Ovary (tissue), 3 donors: ENCODE results near the gene MAPK10.

Experiments
- CTCF ChIP-seq, 3 donors: fragments of 450-650 bp in 2 of 3; fragments of 200-600 bp in 1 of 3; IDR thresholded peaks; one replicate each; pipeline versions ENCODE4 v1.5.1 to v1.8.0; 2016 to 2022; ENCODE audit warnings: antibody characterized with exemption in 3 of 3, mild to moderate bottlenecking in 1 of 3
- EP300 ChIP-seq: sonication (generic); formaldehyde crosslinking; IDR thresholded peaks from one replicate; pipeline ENCODE4 v1.6.1; 2017; ENCODE audit warnings: antibody characterized with exemption
- donor health status: DM: no; HTN: no; CAD: no.

GRCh38 chr4:86279293-86279960 lies 80.4 kb downstream of the MAPK10 start:
- TF ChIP-seq CTCF (IDR thresholded peaks at IDR 0.05) (no peak), EP300 (no peak)
